Measurements from ENCODE around the gene WIPF2. TPM values are rescaled to one million over a fixed set of nuclear protein-coding genes. Genes with fewer than 3 reads are reported as not detected.
A peak's percentile ranks its signal among the peaks of the same experiment; 100 is the strongest.

Gene WIPF2
- total and polyA plus RNA-seq, 2 experiments from 2014 or later, result 9.2 TPM

GRCh38 chr17:40290629-40291280 lies 71.7 kb downstream of the WIPF2 start:
- H3K4me2 ChIP-seq, result no peak overlapping the region
- H4K20me1 ChIP-seq (replicated peaks; ENCODE audit: insufficient read depth), result peaks cover 20% of the 10 kb centered on the region
- DNase-seq (ENCODE audit: low spot score) (peak; percentile 78), ATAC-seq (no peak)
- Mint-ChIP-seq H3K9me3 (peaks cover 5% of the 10 kb centered on the region; the same call in 2 of the 3 replicates), H3K4me3 (peak overlapping the region; percentile 97; the same call in 2 of the 3 replicates), H3K36me3 (ENCODE audit: low read depth) (peaks cover 75% of the 10 kb centered on the region), H3K27me3 (ENCODE audit: insufficient read depth, low read depth, poor library complexity) (peaks cover 17% of the 10 kb centered on the region), H3K4me1 (peaks cover 42% of the 10 kb centered on the region), H3K27ac (peak overlapping the region; percentile 73)
- no peak overlapping the region for H2AFZ ChIP-seq
- H3K27me3 ChIP-seq (ENCODE audit: insufficient read depth), result no peaks in the 10 kb centered on the region
- peaks cover 23% of the 10 kb centered on the region for H3K4me1 ChIP-seq (ENCODE audit: insufficient read depth)
- H3K4me3 ChIP-seq, result no peak overlapping the region
- H3F3A ChIP-seq (replicated peaks; ENCODE audit: low read depth), result peaks cover 15% of the 10 kb centered on the region
- no peaks in the 10 kb centered on the region for H3K9me2 ChIP-seq (ENCODE audit: insufficient read depth)
- TF ChIP-seq CTCF (conservative IDR thresholded peaks at IDR 0.05; ENCODE audit: low read depth in 2 of 2) (peak; percentile 54 to 78), ETS1 (IDR thresholded peaks at IDR 0.05) (no peak)
- H3K36me3 ChIP-seq (ENCODE audit: insufficient read depth), result peaks cover 51% of the 10 kb centered on the region
- no peak overlapping the region for H3K27ac ChIP-seq (ENCODE audit: low read depth)
- H3K79me2 ChIP-seq (replicated peaks; ENCODE audit: insufficient read depth), result peaks cover 46% of the 10 kb centered on the region

GRCh38 chr17:40291281-40291664 lies 72.2 kb downstream of the WIPF2 start:
- peaks cover 5% of the 10 kb centered on the region; the same call in 2 of the 3 replicates for H3K9me3 Mint-ChIP-seq
- peak overlapping the region; percentile 73; the same call in 1 of the 2 replicates for H3K27ac Mint-ChIP-seq
- no peak for DNase-seq (ENCODE audit: low spot score)
- Histone ChIP-seq H4K20me1 (replicated peaks; ENCODE audit: insufficient read depth) (peaks cover 20% of the 10 kb centered on the region), H3K79me2 (replicated peaks; ENCODE audit: insufficient read depth) (peaks cover 47% of the 10 kb centered on the region), H3K27ac (ENCODE audit: low read depth) (no peak overlapping the region), H3K4me1 (ENCODE audit: insufficient read depth) (peaks cover 27% of the 10 kb centered on the region), H3F3A (replicated peaks; ENCODE audit: low read depth) (peaks cover 15% of the 10 kb centered on the region), H3K36me3 (ENCODE audit: insufficient read depth) (peaks cover 55% of the 10 kb centered on the region), H3K4me2 (no peak overlapping the region), H3K4me3 (no peak overlapping the region), H3K27me3 (ENCODE audit: insufficient read depth) (no peaks in the 10 kb centered on the region), H2AFZ (no peak overlapping the region), H3K9me2 (ENCODE audit: insufficient read depth) (no peaks in the 10 kb centered on the region)
- no peak for TF ChIP-seq CREB1 (CRISPR knock-in tag; IDR thresholded peaks at IDR 0.05; ENCODE audit: low read depth)
- no peak for TF ChIP-seq REST (IDR thresholded peaks at IDR 0.05; ENCODE audit: unreplicated experiment)
- no peak for TF ChIP-seq CTCF (conservative IDR thresholded peaks at IDR 0.05; ENCODE audit: low read depth in 2 of 2)
- no peak for TF ChIP-seq EZH2 (IDR thresholded peaks at IDR 0.05; ENCODE audit: low read depth, unreplicated experiment)
- peaks cover 79% of the 10 kb centered on the region for H3K36me3 Mint-ChIP-seq (ENCODE audit: low read depth)
- peaks cover 48% of the 10 kb centered on the region for H3K4me1 Mint-ChIP-seq
- H3K4me3 Mint-ChIP-seq, result no peak overlapping the region; the same call in 2 of the 3 replicates
- ATAC-seq, result no peak
- H3K27me3 Mint-ChIP-seq (ENCODE audit: insufficient read depth, low read depth, poor library complexity), result peaks cover 15% of the 10 kb centered on the region
